Measurements from ENCODE around the gene PTPRT.

DNA sequence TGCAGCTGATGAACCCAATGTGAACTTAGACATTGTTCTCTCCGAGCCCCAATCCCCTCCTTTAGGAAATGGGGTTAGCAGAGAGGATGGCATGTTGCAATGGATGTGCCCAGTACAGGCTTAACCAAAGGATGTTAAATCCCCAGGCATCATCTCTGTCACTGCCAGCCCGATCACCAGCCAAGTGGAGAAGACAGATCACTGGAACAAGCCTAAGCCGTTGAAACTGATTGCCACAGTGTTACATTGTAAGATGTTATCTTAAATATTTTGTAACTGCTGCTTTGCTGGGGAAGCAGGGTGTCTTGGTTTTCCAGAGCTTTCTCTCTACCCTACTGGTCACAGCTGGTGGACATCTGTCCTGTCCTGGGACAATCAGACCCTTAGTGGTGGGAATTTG, 788.1 kb downstream of the PTPRT start:
- TF ChIP-seq STAT1 (IDR thresholded peaks at IDR 0.05; ENCODE audit: unreplicated experiment) (no peak), EZH2phosphoT487 (IDR thresholded peaks at IDR 0.05; ENCODE audit: unreplicated experiment) (no peak), CTCF (conservative IDR thresholded peaks at IDR 0.05; ENCODE audit: low read depth in 2 of 2) (no peak), ZNF331 (CRISPR knock-in tag; IDR thresholded peaks at IDR 0.05; ENCODE audit: low read depth) (no peak)
